Neural progenitor cell (in vitro differentiated cells): ENCODE data around the gene KIF4A.
"Not testable (repeated sequence)": the region's sequence is repeated elsewhere in the genome, so short reads cannot be mapped to it uniquely, and the experiment has no call there.

Source experiments
- EZH2 ChIP-seq: fragments of 200-600 bp; sonication (generic); IDR thresholded peaks from 2 replicates; pipeline ENCODE4 v1.6.1; 2017; ENCODE audit warnings: antibody characterized with exemption, mild to moderate bottlenecking, moderate library complexity
- TF ChIP-seq, protein P1 (sequence below): fragments of 200-600 bp; sonication (generic); IDR thresholded peaks from 2 replicates; pipeline ENCODE4 v1.5.1; 2017; ENCODE audit warnings: antibody characterized with exemption, mild to moderate bottlenecking

DNA sequence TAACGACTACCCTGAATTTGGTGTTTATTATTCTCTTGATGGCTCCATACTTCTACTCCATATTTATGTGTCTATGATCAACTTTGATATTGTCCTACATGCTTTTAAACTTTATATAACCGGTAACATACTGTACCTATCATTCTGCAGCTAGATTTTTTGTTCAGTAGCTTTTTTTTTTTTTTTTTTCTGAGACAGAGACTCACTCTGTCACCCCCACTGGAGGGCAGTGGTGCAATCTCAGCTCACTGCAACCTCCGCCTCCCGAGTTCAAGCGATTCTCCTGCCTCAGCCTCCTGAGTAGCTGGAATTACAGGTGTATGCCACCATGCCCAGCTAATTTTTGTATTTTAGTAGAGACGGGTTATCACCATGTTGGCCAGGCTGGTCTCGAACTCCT, 15.9 kb upstream of the KIF4A start:
- TF ChIP-seq, protein P1, sequence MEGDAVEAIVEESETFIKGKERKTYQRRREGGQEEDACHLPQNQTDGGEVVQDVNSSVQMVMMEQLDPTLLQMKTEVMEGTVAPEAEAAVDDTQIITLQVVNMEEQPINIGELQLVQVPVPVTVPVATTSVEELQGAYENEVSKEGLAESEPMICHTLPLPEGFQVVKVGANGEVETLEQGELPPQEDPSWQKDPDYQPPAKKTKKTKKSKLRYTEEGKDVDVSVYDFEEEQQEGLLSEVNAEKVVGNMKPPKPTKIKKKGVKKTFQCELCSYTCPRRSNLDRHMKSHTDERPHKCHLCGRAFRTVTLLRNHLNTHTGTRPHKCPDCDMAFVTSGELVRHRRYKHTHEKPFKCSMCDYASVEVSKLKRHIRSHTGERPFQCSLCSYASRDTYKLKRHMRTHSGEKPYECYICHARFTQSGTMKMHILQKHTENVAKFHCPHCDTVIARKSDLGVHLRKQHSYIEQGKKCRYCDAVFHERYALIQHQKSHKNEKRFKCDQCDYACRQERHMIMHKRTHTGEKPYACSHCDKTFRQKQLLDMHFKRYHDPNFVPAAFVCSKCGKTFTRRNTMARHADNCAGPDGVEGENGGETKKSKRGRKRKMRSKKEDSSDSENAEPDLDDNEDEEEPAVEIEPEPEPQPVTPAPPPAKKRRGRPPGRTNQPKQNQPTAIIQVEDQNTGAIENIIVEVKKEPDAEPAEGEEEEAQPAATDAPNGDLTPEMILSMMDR = not testable (repeated sequence)
- not testable (repeated sequence) for TF ChIP-seq EZH2
